ENCODE measurements around the gene THRA.

The THRA gene

GRCh38 chr17:40026816-40027613 lies 35.8 kb upstream of the THRA start:
- in situ Hi-C loops (cut with HindIII; ENCODE audit: low sequenced_read_pairs) = no loop called here

DNA sequence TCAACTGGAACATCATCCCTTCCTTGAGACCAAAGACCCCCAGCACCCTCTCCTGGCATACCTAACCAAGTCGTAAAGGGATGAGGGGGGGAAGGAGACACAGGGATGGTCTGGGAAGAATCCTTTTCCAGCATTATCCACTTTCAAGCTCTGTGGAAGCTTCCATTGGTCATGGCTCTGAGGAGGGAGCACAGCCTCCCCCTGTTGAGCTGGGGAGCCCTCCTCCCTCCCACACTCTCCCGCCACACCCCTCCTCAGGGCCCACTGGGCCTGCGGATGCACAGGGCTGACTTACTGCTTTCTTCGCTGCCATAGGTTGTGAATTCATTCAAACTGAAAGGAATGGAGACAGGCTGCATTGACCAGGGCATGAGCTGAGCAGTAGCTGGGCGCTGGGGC lies 35.2 kb upstream of the THRA start:
- in situ Hi-C loops (cut with HindIII; ENCODE audit: low sequenced_read_pairs) = no loop called here

GRCh38 chr17:40028595-40028994 lies 34.2 kb upstream of the THRA start:
- in situ Hi-C loops (cut with HindIII; ENCODE audit: low sequenced_read_pairs) = no loop called here

GRCh38 chr17:40031706-40032105 lies 31.1 kb upstream of the THRA start:
- in situ Hi-C loops (cut with HindIII; ENCODE audit: low sequenced_read_pairs) = loop anchor here (5.0 kb wide), 1 partner anchor 39 kb away; no protein-coding TSS in a partner anchor

GRCh38 chr17:40032322-40033320 lies 30.1 kb upstream of the THRA start:
- in situ Hi-C loops (cut with HindIII; ENCODE audit: low sequenced_read_pairs) = loop anchor here (5.0 kb wide), 1 partner anchor 40 kb away; no protein-coding TSS in a partner anchor

GRCh38 chr17:40033339-40033738 lies 29.4 kb upstream of the THRA start:
- in situ Hi-C loops (cut with HindIII; ENCODE audit: low sequenced_read_pairs) = loop anchor here (5.0 kb wide), 1 partner anchor 41 kb away; no protein-coding TSS in a partner anchor

DNA sequence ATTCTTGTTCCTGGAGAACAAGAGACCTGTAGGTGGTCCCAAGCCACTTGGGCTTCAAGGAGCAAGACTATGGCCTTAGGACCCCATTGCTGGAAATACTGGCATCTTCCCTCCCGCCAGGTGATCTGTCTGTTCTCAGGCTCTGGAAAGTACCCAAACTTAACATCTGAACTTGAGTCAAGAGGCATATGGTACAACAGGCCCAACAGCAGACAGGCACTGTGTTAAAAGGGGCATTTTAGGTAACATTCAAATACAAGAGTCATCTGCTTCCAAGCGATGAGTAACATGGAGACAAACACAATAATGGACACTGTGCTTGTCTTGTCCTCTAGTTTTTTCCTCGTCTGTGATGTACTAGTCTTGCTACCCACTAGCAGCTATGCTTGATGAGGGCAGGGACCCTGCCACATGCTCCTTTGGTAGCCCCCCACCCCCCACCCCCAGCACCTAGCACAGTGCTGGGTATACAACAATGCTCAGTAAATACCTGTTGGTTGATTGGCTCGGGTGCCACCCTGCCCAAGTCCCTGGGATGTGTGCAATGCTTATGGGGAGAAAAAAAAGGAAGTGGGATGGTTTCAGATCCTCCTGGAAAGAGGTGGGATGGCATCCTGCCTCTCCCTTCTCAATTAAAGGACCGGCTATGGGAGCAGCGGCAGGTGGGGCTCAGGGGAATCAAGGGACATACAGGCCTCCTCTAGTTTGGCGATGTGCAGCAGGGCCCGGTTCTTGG lies 28.2 kb upstream of the THRA start:
- in situ Hi-C loops (cut with HindIII; ENCODE audit: low sequenced_read_pairs) = loop anchor here (5.0 kb wide), 1 partner anchor 42 kb away; no protein-coding TSS in a partner anchor

GRCh38 chr17:40035162-40035559 lies 27.6 kb upstream of the THRA start:
- in situ Hi-C loops (cut with HindIII; ENCODE audit: low sequenced_read_pairs) = no loop called here

DNA sequence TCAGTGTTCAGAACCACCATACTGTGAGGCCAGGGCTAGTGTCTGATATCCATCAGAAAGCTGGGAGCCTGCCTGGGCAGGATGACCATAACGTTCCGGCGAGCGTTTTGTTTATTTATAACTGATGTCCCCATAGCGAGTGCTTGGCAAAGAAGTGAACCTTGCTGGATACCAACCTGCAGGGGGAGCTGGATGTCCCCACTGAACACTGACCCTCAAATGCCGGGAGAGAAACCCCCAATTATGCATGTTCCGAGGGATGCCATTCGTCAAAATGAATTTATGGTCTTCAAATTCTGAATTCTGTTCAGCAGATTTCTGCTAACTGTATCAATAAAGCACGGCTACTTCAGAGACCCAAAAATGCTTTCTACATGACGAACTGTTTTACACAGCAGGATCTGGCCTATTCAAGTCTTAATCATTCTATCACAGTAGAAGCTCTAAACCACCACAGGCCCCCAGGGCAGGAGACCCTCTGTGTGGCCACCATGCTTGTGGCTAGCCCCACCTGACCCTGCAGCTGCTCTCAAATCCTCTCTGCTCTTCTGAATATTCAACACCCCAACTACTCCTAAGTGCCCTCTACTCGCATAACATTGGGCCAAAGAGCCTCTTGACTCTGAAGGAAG lies 23.8 kb upstream of the THRA start:
- in situ Hi-C loops (cut with HindIII; ENCODE audit: low sequenced_read_pairs) = no loop called here

- in situ Hi-C loops (cut with HindIII; ENCODE audit: low sequenced_read_pairs) = no loop called here
These were observed 21.6 kb upstream of the THRA start for GRCh38 chr17:40041196-40041595.

DNA sequence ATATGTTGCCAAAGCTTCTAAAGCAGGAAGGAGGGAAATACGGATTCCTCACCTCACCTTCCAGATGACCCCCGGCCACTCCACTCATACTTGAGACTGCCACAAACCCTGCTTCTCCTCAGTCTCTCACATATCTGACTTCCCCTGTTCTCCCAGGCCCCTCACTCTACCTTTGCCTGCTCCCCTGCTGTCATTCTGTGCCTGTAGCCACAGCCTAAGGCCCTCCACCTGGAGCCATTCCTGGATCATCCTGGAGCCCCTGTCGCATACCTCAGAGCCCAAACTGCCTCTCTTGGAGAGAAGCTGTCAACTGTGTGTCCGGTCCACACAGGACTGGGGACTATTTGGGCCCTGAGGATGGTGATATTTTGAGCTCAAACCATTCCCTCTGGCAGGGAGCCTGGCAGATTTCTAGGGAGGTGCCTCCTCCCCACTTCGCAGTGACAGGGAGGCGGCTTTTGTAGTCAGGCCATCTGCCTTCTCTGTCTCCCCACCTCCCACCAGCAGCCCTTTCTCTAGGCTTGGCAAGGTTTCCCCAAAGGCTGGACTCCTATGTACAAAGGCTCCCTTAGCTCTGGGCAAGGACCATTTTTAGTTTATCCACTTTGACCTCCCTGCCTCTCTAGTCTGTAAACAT lies 6.3 kb upstream of the THRA start:
- in situ Hi-C loops (cut with HindIII; ENCODE audit: low sequenced_read_pairs) = loop anchor here (5.0 kb wide), 1 partner anchor 121 kb away; the partner anchor contains the start of gene RAPGEFL1

GRCh38 chr17:40058186-40058784 lies 4.5 kb upstream of the THRA start:
- in situ Hi-C loops (cut with HindIII; ENCODE audit: low sequenced_read_pairs) = loop anchor here (5.0 kb wide), 1 partner anchor 119 kb away; the partner anchor contains the start of gene RAPGEFL1

DNA sequence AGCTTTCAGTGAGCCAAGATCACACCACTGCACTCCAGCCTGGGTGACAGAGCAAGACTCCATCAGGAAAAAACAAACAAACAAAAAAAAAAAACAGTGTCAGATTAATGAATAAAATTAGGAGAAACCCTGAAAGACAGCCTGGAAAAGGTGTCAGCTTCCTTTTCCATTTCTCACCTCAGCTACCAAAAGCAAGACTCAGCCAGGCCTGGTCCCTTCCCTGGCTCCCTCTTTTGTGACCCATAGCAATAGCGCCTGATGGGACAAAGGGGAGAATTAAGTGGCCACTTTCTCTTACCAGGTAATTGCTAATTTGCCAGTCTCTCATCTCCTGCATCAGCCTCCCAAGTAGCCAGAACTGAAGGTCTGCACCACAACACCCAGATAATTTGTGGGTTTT lies 3.9 kb upstream of the THRA start:
- in situ Hi-C loops (cut with HindIII; ENCODE audit: low sequenced_read_pairs) = loop anchor here (5.0 kb wide), 1 partner anchor 118 kb away; the partner anchor contains the start of gene RAPGEFL1

GRCh38 chr17:40059729-40060475 lies 2.9 kb upstream of the THRA start:
- in situ Hi-C loops (cut with HindIII; ENCODE audit: low sequenced_read_pairs) = loop anchor here (5.0 kb wide), 1 partner anchor 117 kb away; the partner anchor contains the start of gene RAPGEFL1

GRCh38 chr17:40060887-40061608 lies 1.7 kb upstream of the THRA start:
- in situ Hi-C loops (cut with HindIII; ENCODE audit: low sequenced_read_pairs) = no loop called here

GRCh38 chr17:40061609-40062038 lies 1.1 kb upstream of the THRA start:
- in situ Hi-C loops (cut with HindIII; ENCODE audit: low sequenced_read_pairs) = no loop called here

DNA sequence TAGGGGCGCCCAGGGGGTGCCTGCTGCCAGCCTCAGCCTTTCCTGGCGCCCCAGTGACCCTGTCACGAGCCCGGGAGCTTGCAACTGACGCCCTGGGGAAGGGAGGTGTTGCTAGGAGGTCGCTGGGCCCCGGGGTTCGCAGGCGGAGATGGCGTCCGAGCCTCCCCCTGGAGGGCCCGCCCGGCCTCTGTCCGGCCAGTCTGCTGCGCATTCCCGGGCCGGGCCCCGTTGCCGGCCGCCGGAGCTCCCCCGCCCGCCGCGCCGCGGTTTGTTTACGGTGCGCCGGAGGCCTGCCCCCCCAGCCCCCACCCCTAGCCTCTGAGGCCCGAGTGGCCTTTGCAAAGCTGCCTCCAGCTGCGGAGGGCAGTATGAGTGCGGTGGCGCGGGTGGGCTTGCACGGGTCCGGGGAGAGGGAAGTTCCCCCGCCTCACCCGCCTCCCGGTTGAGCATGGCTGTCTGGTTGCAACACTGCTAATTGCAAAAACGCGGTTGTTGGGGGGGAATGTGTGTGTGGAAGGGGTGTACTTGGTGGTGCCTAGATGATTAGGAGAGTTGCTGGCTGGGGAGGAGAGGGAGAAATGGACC lies 514 bp downstream of the THRA start:
- in situ Hi-C loops (cut with HindIII; ENCODE audit: low sequenced_read_pairs) = no loop called here

Data from endothelial cell of hepatic sinusoid (primary cell).